DOHH2 (cell line): ENCODE measurements around the gene CPED1.

ENCODE experiments used
- H3F3A ChIP-seq: fragments of 200-600 bp; sonication (generic), shearing (Covaris generic); 2 replicates; pipeline ENCODE4 v1.6.0; 2016; ENCODE audit warnings: antibody characterized with exemption, mild to moderate bottlenecking; ENCODE audit not compliant: control insufficient read depth, insufficient read depth
- H3K27ac ChIP-seq: fragments of 200-600 bp; sonication (generic); 2 replicates; pipeline ENCODE4 v1.5.1; 2014; ENCODE audit warnings: low read depth, mild to moderate bottlenecking, low read length, moderate library complexity
- H3K27me3 ChIP-seq: fragments of 200-600 bp; sonication (generic); 2 replicates; pipeline ENCODE4 v1.6.1; 2014; ENCODE audit warnings: mild to moderate bottlenecking, low read length, mixed read lengths; ENCODE audit not compliant: control insufficient read depth
- H3K36me3 ChIP-seq: fragments of 200-600 bp; sonication (generic); 2 replicates; pipeline ENCODE4 v1.6.1; 2014; ENCODE audit warnings: mild to moderate bottlenecking, low read length, moderate library complexity, mixed read lengths; ENCODE audit not compliant: control insufficient read depth
- H3K4me1 ChIP-seq: fragments of 200-600 bp; sonication (generic); 2 replicates; pipeline ENCODE4 v1.6.1; 2014; ENCODE audit warnings: mild to moderate bottlenecking, low read length, mixed read lengths; ENCODE audit not compliant: control insufficient read depth
- H3K4me2 ChIP-seq: fragments of 200-600 bp; sonication (generic); 2 replicates; pipeline ENCODE4 v1.6.0; 2014; ENCODE audit warnings: mild to moderate bottlenecking, low read length, moderate library complexity
- H3K4me3 ChIP-seq: fragments of 200-600 bp; sonication (generic); 2 replicates; pipeline ENCODE4 v1.5.1; 2014; ENCODE audit warnings: mild to moderate bottlenecking, low read length, mixed read lengths
- H3K79me2 ChIP-seq: fragments of 200-600 bp; sonication (generic); 2 replicates; pipeline ENCODE4 v1.6.1; 2014; ENCODE audit warnings: mild to moderate bottlenecking, low read length, mixed read lengths; ENCODE audit not compliant: control insufficient read depth
- H3K9me2 ChIP-seq: fragments of 200-600 bp; sonication (generic); replicated peaks from 2 replicates; pipeline ENCODE4 v1.6.1; 2014; ENCODE audit warnings: mild to moderate bottlenecking, low read length, mixed read lengths; ENCODE audit not compliant: control insufficient read depth
- H3K9me3 ChIP-seq: fragments of 200-600 bp; sonication (generic); 2 replicates; pipeline ENCODE4 v1.6.1; 2014; ENCODE audit warnings: antibody characterized with exemption, low read length, mixed read lengths; ENCODE audit not compliant: control insufficient read depth, insufficient read depth
- H4K20me1 ChIP-seq: fragments of 200-600 bp; sonication (generic); 2 replicates; pipeline ENCODE4 v1.6.0; 2014; ENCODE audit warnings: low read depth, mild to moderate bottlenecking, antibody characterized with exemption, low read length, moderate library complexity; ENCODE audit not compliant: control insufficient read depth, insufficient read depth
- EZH2phosphoT487 ChIP-seq: fragments of 200-600 bp; sonication (generic); IDR thresholded peaks from 2 replicates; pipeline ENCODE4 v1.6.1; 2017; ENCODE audit warnings: borderline replicate concordance, mild to moderate bottlenecking, antibody characterized with exemption, low read length, moderate library complexity, mixed read lengths
- TF ChIP-seq, protein P1 (sequence below): fragments of 200-600 bp; sonication (generic); IDR thresholded peaks from one replicate; pipeline ENCODE4 v1.5.1; 2014; ENCODE audit warnings: antibody characterized with exemption, mild to moderate bottlenecking, low read depth, low read length; ENCODE audit not compliant: poor library complexity, severe bottlenecking

CPED1 gene

DNA sequence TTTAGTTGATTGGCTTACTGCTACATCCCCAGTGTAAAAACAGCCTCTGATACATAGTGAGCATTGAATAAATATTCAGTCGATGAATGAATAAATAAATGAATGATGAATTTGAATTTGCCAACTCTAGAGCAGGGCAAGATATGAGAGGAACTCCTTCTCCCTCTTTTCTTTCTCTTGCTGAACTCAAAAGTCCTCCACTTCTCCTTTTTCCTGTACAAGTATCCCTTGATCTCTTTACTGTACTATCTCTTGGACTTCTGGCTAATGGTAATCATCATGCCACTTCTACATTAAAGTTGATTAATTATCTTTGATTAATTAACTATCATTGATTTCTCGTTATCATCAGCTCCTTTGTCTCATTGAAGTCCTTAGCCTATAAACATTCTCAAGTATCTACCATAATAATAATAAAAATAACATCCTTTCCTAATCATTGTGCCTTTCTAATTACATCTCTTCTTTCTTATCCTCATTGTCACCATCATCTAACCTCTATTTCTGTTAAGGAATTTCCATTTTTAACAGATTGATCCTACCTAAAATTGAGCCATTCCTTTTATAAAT is 10.6 kb downstream of the CPED1 start:
- Histone ChIP-seq H3K4me1 (peaks cover 26% of the 10 kb centered on the region), H3K27me3 (peaks cover 14% of the 10 kb centered on the region), H3K79me2 (no peaks in the 10 kb centered on the region)

DNA sequence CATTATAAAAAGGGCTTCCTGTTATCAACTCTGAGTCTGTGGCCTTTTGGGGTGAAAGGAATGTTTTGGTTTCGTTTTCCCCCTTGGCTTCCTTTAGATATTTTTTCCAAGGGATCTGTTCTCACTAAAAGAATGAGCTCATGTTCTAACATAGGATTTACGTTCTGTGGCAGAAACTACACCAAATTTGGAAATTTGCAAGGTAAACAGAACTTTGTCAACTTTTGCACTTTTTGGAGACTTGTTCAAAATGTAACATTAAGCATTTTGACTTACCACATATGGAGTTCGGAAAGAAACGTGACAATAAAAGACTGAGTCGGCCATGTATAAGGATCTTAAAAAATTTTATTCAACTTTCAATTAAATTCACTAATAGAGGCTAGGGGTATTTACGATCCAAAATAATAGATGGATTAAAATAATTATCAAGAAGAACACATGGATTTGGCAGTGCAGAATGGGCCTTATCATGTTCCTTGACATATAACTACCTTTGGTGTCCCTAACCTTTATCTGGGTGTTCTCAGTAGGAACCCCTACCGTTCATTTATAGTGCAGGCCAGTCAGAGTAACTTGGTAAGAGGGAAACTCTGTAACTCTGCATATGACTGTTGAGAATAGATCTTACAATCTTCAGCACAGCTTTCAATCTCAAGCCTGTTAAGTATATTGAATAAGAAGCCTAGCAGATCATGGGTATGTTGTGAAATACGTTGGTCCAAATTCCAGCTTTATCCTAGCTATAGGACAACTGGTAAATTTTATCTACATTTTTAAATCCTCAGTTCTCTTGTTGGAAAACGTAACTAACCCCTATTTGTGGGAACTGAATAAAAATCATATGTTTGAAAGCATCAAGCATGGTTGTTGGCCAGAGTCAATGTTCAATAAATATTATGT is 11.8 kb downstream of the CPED1 start:
- Histone ChIP-seq H3K9me3 (no peaks in the 10 kb centered on the region), H3K4me2 (no peak overlapping the region), H3K27ac (no peak overlapping the region), H3K27me3 (peaks cover 18% of the 10 kb centered on the region), H3K9me2 (no peaks in the 10 kb centered on the region), H3K4me3 (no peak overlapping the region), H3K4me1 (peaks cover 22% of the 10 kb centered on the region), H3K79me2 (no peaks in the 10 kb centered on the region), H4K20me1 (no peaks in the 10 kb centered on the region), H3K36me3 (no peaks in the 10 kb centered on the region), H3F3A (peaks cover 3% of the 10 kb centered on the region; the same call in 1 of the 2 replicates)
- TF ChIP-seq EZH2phosphoT487 = no peak
- TF ChIP-seq, protein P1, sequence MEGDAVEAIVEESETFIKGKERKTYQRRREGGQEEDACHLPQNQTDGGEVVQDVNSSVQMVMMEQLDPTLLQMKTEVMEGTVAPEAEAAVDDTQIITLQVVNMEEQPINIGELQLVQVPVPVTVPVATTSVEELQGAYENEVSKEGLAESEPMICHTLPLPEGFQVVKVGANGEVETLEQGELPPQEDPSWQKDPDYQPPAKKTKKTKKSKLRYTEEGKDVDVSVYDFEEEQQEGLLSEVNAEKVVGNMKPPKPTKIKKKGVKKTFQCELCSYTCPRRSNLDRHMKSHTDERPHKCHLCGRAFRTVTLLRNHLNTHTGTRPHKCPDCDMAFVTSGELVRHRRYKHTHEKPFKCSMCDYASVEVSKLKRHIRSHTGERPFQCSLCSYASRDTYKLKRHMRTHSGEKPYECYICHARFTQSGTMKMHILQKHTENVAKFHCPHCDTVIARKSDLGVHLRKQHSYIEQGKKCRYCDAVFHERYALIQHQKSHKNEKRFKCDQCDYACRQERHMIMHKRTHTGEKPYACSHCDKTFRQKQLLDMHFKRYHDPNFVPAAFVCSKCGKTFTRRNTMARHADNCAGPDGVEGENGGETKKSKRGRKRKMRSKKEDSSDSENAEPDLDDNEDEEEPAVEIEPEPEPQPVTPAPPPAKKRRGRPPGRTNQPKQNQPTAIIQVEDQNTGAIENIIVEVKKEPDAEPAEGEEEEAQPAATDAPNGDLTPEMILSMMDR = no peak

More for the DNA sequence above, 10.6 kb downstream of the CPED1 start:
- Histone ChIP-seq H4K20me1 (no peaks in the 10 kb centered on the region), H3F3A (peaks cover 3% of the 10 kb centered on the region; the same call in 1 of the 2 replicates), H3K4me2 (no peak overlapping the region), H3K4me3 (no peak overlapping the region), H3K9me2 (no peaks in the 10 kb centered on the region), H3K9me3 (no peaks in the 10 kb centered on the region), H3K27ac (no peak overlapping the region), H3K36me3 (no peaks in the 10 kb centered on the region)
- TF ChIP-seq, protein P1 = no peak
- TF ChIP-seq EZH2phosphoT487 = no peak

DNA sequence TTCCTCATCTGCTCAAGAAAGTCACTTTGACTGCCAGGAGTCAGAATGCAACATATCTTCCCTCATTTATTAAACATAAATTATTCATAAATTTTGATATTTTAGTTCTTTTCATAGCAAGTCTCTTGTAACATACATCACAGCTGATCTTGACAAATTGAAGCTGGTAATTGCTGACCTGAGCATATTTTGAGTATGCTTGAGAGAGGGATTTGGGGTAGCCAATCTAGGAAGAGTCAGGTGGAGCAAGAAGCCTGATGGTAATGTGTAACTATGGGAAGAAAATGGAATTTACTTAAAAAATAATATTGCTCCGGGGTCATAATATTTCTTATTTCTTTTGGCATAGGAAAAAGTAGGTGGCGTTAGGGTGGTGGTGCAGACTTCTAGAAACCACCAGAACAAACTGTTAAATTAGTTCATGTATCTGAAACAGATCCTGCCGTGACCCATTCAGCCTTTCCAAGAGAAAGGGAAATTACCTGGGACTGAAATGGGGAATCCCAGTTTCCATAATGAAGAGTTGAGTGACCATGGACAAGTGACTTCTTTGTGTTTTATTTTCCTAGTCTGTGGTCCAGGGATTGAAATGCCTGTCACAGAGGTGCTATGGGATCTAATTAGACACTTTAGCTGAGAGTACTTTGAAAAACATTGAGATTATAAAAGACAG is 12.9 kb downstream of the CPED1 start:
- Histone ChIP-seq H3K4me3 (no peak overlapping the region), H4K20me1 (no peaks in the 10 kb centered on the region), H3K4me1 (peaks cover 12% of the 10 kb centered on the region), H3K79me2 (no peaks in the 10 kb centered on the region), H3F3A (peaks cover 3% of the 10 kb centered on the region; the same call in 1 of the 2 replicates), H3K27me3 (peaks cover 21% of the 10 kb centered on the region), H3K36me3 (no peaks in the 10 kb centered on the region), H3K4me2 (no peak overlapping the region), H3K27ac (no peak overlapping the region), H3K9me3 (no peaks in the 10 kb centered on the region), H3K9me2 (no peaks in the 10 kb centered on the region)
- TF ChIP-seq EZH2phosphoT487 = no peak
- TF ChIP-seq, protein P1 = no peak
